GM12878 (cell line): ENCODE measurements around the gene ITPRIPL2. TPM values are rescaled to one million over a fixed set of nuclear protein-coding genes. Genes with fewer than 3 reads are reported as not detected.
A peak's percentile ranks its signal among the peaks of the same experiment; 100 is the strongest.

Source experiments
- ASH2L ChIP-seq: fragments of 300-600, 200-600 bp; sonication (generic); IDR thresholded peaks from 2 replicates; pipeline ENCODE4 v1.6.1; 2017; ENCODE audit warnings: low read depth, mild to moderate bottlenecking, borderline replicate concordance
- BACH1 ChIP-seq: fragments of 450-650 bp; IDR thresholded peaks from 2 replicates; pipeline ENCODE4 v1.6.1; 2017; ENCODE audit warnings: mild to moderate bottlenecking, borderline replicate concordance
- CUX1 ChIP-seq: IDR thresholded peaks from 2 replicates; pipeline ENCODE4 v1.6.1; 2012; ENCODE audit warnings: improper control_type of control experiment, low read depth, low read length; ENCODE audit not compliant: insufficient replicate concordance
- E4F1 ChIP-seq: fragments of 450-650 bp; IDR thresholded peaks from 2 replicates; pipeline ENCODE4 v1.6.1; 2018; ENCODE audit warnings: borderline replicate concordance, mild to moderate bottlenecking; ENCODE audit not compliant: partially characterized antibody
- GABPA ChIP-seq: IDR thresholded peaks from 2 replicates; pipeline ENCODE4 v1.6.1; 2014; ENCODE audit warnings: antibody characterized with exemption, low read depth, mild to moderate bottlenecking, inconsistent platforms
- HCFC1 ChIP-seq: fragments of 150-350 bp; IDR thresholded peaks from 2 replicates; pipeline ENCODE4 v1.6.1; 2014; ENCODE audit warnings: low read length
- IKZF1 ChIP-seq: fragments of 450-650 bp; conservative IDR thresholded peaks from 2 replicates; pipeline ENCODE4 v1.6.1; 2017; ENCODE audit warnings: antibody characterized with exemption, mild to moderate bottlenecking
- JUNB ChIP-seq: IDR thresholded peaks from 2 replicates; pipeline ENCODE4 v1.6.1; 2016; ENCODE audit warnings: antibody characterized with exemption, mild to moderate bottlenecking
- KDM1A ChIP-seq: fragments of 200-600 bp; sonication (generic); IDR thresholded peaks from 2 replicates; pipeline ENCODE4 v1.6.1; 2016; ENCODE audit warnings: borderline replicate concordance
- MTA2 ChIP-seq: fragments of 450-650 bp; IDR thresholded peaks from 2 replicates; pipeline ENCODE4 v1.6.1; 2016; ENCODE audit warnings: low read depth, mild to moderate bottlenecking, moderate library complexity
- NFIC ChIP-seq: IDR thresholded peaks from 2 replicates; pipeline ENCODE4 v1.6.1; 2012; ENCODE audit warnings: low read depth, mild to moderate bottlenecking, inconsistent platforms, low read length, moderate library complexity
- NFXL1 ChIP-seq: fragments of 450-650 bp; IDR thresholded peaks from 2 replicates; pipeline ENCODE4 v1.6.1; 2017; ENCODE audit warnings: antibody characterized with exemption, mild to moderate bottlenecking, borderline replicate concordance
- PML ChIP-seq: IDR thresholded peaks from 2 replicates; pipeline ENCODE4 v1.6.1; 2012; ENCODE audit warnings: low read length, inconsistent platforms
- POU2F2 ChIP-seq: IDR thresholded peaks from 3 replicates; pipeline ENCODE4 v1.6.1; 2011; ENCODE audit warnings: low read depth, mild to moderate bottlenecking, low read length, borderline replicate concordance
- TARDBP ChIP-seq: IDR thresholded peaks from 2 replicates; pipeline ENCODE4 v1.6.1; 2016; ENCODE audit warnings: borderline replicate concordance
- TCF3 ChIP-seq: IDR thresholded peaks from 2 replicates; pipeline ENCODE4 v1.6.1; 2012; ENCODE audit warnings: low read depth, mild to moderate bottlenecking, low read length, borderline replicate concordance; ENCODE audit not compliant: insufficient read depth
- ZSCAN29 ChIP-seq: fragments of 450-650 bp; IDR thresholded peaks from 2 replicates; pipeline ENCODE4 v1.6.1; 2017; ENCODE audit warnings: mild to moderate bottlenecking, moderate library complexity
- polyA plus RNA-seq, 11 experiments: library from polyadenylated mRNA; depleted of rRNA in 4 of 11; unstranded in 6 of 11; stranded (reverse) in 5 of 11; fragments of >200 nt; fragmentation: Nextera tagmentation in 4 of 11; fragmentation: Illumina TruSeq in 1 of 11; extraction: Ambion mirVana in 4 of 11; extraction: Trizol in 1 of 11; gene quantifications; 1 replicate in 1 of 11; 2 replicates in 10 of 11; pipeline versions ENCODE4 v1.2.1 to v1.2.3, GENCODE V29; 2011 to 2016; ENCODE audit warnings: inconsistent platforms in 2 of 11, missing spikeins in 2 of 11, low read depth in 1 of 11
- total RNA-seq, 4 experiments: library from RNA; depleted of rRNA in 3 of 4; stranded (reverse); fragments of >200 nt in 3 of 4; fragmentation: Illumina TruSeq in 1 of 4; extraction: Trizol in 1 of 4; gene quantifications; 2 replicates each; pipeline versions ENCODE4 v1.2.1 to v1.2.3, GENCODE V29; 2013 to 2021
- TF ChIP-seq, protein P1 (sequence below): IDR thresholded peaks from 2 replicates; pipeline ENCODE4 v1.6.1; 2011; ENCODE audit warnings: borderline replicate concordance, low read depth, mild to moderate bottlenecking, moderate library complexity, low read length; ENCODE audit not compliant: insufficient read depth, poor library complexity, severe bottlenecking
- TF ChIP-seq, protein P2 (sequence below): fragments of 450-650 bp; IDR thresholded peaks from 2 replicates; pipeline ENCODE4 v1.6.1; 2017; ENCODE audit warnings: mild to moderate bottlenecking, low read depth, inconsistent platforms; ENCODE audit not compliant: poor library complexity, severe bottlenecking

ITPRIPL2 gene
- total and polyA plus RNA-seq, 10 of the 15 experiments (the other 5 are each of a cell fraction or from before 2014, with no cell fraction given), result 0.48 to 14.3 (median 3.5) TPM

GRCh38 chr16:19086322-19087199 lies 27.2 kb upstream of the ITPRIPL2 start (continued):
- TF ChIP-seq TARDBP (no peak), KDM1A (no peak), POU2F2 (peak; percentile 65; the same call in 1 of the 3 replicates), ASH2L (no peak), MTA2 (no peak), CUX1 (no peak), BACH1 (no peak), GABPA (no peak), NFIC (no peak), TCF3 (no peak), ZSCAN29 (no peak), HCFC1 (no peak), E4F1 (no peak), PML (no peak), NFXL1 (no peak), JUNB (no peak), IKZF1 (peak; percentile 53)
- TF ChIP-seq, protein P1, sequence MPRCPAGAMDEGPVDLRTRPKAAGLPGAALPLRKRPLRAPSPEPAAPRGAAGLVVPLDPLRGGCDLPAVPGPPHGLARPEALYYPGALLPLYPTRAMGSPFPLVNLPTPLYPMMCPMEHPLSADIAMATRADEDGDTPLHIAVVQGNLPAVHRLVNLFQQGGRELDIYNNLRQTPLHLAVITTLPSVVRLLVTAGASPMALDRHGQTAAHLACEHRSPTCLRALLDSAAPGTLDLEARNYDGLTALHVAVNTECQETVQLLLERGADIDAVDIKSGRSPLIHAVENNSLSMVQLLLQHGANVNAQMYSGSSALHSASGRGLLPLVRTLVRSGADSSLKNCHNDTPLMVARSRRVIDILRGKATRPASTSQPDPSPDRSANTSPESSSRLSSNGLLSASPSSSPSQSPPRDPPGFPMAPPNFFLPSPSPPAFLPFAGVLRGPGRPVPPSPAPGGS, result no peak
- TF ChIP-seq, protein P2, sequence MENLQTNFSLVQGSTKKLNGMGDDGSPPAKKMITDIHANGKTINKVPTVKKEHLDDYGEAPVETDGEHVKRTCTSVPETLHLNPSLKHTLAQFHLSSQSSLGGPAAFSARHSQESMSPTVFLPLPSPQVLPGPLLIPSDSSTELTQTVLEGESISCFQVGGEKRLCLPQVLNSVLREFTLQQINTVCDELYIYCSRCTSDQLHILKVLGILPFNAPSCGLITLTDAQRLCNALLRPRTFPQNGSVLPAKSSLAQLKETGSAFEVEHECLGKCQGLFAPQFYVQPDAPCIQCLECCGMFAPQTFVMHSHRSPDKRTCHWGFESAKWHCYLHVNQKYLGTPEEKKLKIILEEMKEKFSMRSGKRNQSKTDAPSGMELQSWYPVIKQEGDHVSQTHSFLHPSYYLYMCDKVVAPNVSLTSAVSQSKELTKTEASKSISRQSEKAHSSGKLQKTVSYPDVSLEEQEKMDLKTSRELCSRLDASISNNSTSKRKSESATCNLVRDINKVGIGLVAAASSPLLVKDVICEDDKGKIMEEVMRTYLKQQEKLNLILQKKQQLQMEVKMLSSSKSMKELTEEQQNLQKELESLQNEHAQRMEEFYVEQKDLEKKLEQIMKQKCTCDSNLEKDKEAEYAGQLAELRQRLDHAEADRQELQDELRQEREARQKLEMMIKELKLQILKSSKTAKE, result no peak
